Fibroblast of villous mesenchyme (primary cell): ENCODE data around the gene AUTS2. TPM values are rescaled to one million over a fixed set of nuclear protein-coding genes. Genes with fewer than 3 reads are reported as not detected.

Experiments
- DNase-seq: peaks from one replicate; pipeline ENCODE4 v3.0.0-alpha.2; 2010; ENCODE audit warnings: low read depth
- H3K4me3 ChIP-seq: 2 replicates; pipeline ENCODE4 v1.5.1; 2011; ENCODE audit warnings: low read depth, mild to moderate bottlenecking, low read length
- CTCF ChIP-seq: IDR thresholded peaks from 2 replicates; pipeline ENCODE4 v1.5.1; 2012; ENCODE audit warnings: low read depth, mild to moderate bottlenecking, low read length; ENCODE audit not compliant: insufficient read depth
- total RNA-seq: library from RNA; depleted of rRNA; stranded (reverse); fragments of >200 nt; gene quantifications from 2 replicates; pipeline ENCODE4 v1.2.3, GENCODE V29; 2012

AUTS2 gene
- total RNA-seq, 1 donor, result 3.9 TPM

- no peak for DNase-seq
- no peak for TF ChIP-seq CTCF
- H3K4me3 ChIP-seq, result no peak overlapping the region
Observed at GRCh38 chr7:70436790-70437350, 838.6 kb downstream of the AUTS2 start.

- no peak overlapping the region for H3K4me3 ChIP-seq
- DNase-seq, result no peak
- TF ChIP-seq CTCF, result no peak
Observed at GRCh38 chr7:70439651-70440050, 841.4 kb downstream of the AUTS2 start.

- no peak for TF ChIP-seq CTCF
- no peak overlapping the region for H3K4me3 ChIP-seq
- no peak for DNase-seq
Observed at GRCh38 chr7:70446448-70447143, 848.3 kb downstream of the AUTS2 start.

GRCh38 chr7:70448312-70448906 lies 850.1 kb downstream of the AUTS2 start:
- H3K4me3 ChIP-seq, result no peak overlapping the region
- TF ChIP-seq CTCF, result no peak
- DNase-seq, result no peak

- TF ChIP-seq CTCF, result no peak
- no peak overlapping the region for H3K4me3 ChIP-seq
- no peak for DNase-seq
Observed at GRCh38 chr7:70450731-70451130, 852.5 kb downstream of the AUTS2 start.

GRCh38 chr7:70455925-70456324 lies 857.6 kb downstream of the AUTS2 start:
- no peak for DNase-seq
- TF ChIP-seq CTCF, result no peak

More at GRCh38 chr7:70455925-70456324, 857.6 kb downstream of the AUTS2 start:
- H3K4me3 ChIP-seq, result no peak overlapping the region
